Left ventricle myocardium inferior (tissue), 1 donor: ENCODE data around the gene CYP20A1. TPM values are rescaled to one million over a fixed set of nuclear protein-coding genes. Genes with fewer than 3 reads are reported as not detected.
"Not testable (repeated sequence)": the region's sequence is repeated elsewhere in the genome, so short reads cannot be mapped to it uniquely, and the experiment has no call there.

Source experiments
- DNase-seq: peaks from one replicate; pipeline ENCODE4 v3.0.0-alpha.2; 2020
- H3K27ac ChIP-seq: fragments of 200-600 bp; replicated peaks from 2 replicates; pipeline ENCODE4 v1.8.0; 2021
- H3K27me3 ChIP-seq: fragments of 200-600 bp; 2 replicates; pipeline ENCODE4 v1.8.0; 2021; ENCODE audit warnings: low read depth
- H3K36me3 ChIP-seq: fragments of 200-600 bp; 2 replicates; pipeline ENCODE4 v1.8.0; 2021
- H3K4me1 ChIP-seq: fragments of 200-600 bp; 2 replicates; pipeline ENCODE4 v1.8.0; 2021
- H3K4me3 ChIP-seq: fragments of 200-600 bp; 2 replicates; pipeline ENCODE4 v1.8.0; 2021; ENCODE audit warnings: mild to moderate bottlenecking, moderate library complexity
- H3K9me3 ChIP-seq: fragments of 200-600 bp; replicated peaks from 2 replicates; pipeline ENCODE4 v1.8.0; 2021
- CTCF ChIP-seq: fragments of 200-600 bp; IDR thresholded peaks from 2 replicates; pipeline ENCODE4 v1.8.0; 2021; ENCODE audit warnings: antibody characterized with exemption, mild to moderate bottlenecking, borderline replicate concordance
- intact Hi-C: fragments of 100-400 bp; cut with micrococcal nuclease; formaldehyde crosslinking; loops from one replicate; pipeline ENCODE4 v1.11.0; 2022
- total RNA-seq: library from RNA; stranded (reverse); fragmentation: NEBNext Ultra II Directional; extraction: Animal tissue kit (Norgen Biotek cat#: 25700); gene quantifications from one replicate; pipeline ENCODE4 v1.2.1, GENCODE V29; 2021
- donor health status: DM: no; HTN: yes; CAD: no; lungs with severe emphysema.

Gene CYP20A1
- total RNA-seq, 1 donor from 2014 or later: 11.9 TPM

GRCh38 chr2:203330434-203330833 is 91.6 kb downstream of the CYP20A1 start:
- Histone ChIP-seq H3K4me3 (peak overlapping the region; percentile 95), H3K36me3 (peaks cover 12% of the 10 kb centered on the region), H3K27ac (peak overlapping the region; percentile 13), H3K4me1 (peaks cover 52% of the 10 kb centered on the region), H3K9me3 (no peaks in the 10 kb centered on the region), H3K27me3 (no peaks in the 10 kb centered on the region)
- no peak for TF ChIP-seq CTCF
- no peak for DNase-seq
- intact Hi-C loops: no loop called here

GRCh38 chr2:203338322-203338721 is 99.5 kb downstream of the CYP20A1 start:
- H3K9me3 ChIP-seq: no peaks in the 10 kb centered on the region
- intact Hi-C loops: no loop called here
- TF ChIP-seq CTCF: no peak
- peaks cover 56% of the 10 kb centered on the region for H3K4me1 ChIP-seq
- peaks cover 12% of the 10 kb centered on the region for H3K36me3 ChIP-seq
- peak; percentile 22 for DNase-seq
- H3K27ac ChIP-seq: peak overlapping the region; percentile 68
- H3K27me3 ChIP-seq: no peaks in the 10 kb centered on the region
- peak overlapping the region; percentile 13 for H3K4me3 ChIP-seq

- intact Hi-C loops: no loop called here
- Histone ChIP-seq H3K4me1 (peaks cover 51% of the 10 kb centered on the region), H3K27me3 (no peaks in the 10 kb centered on the region), H3K9me3 (no peaks in the 10 kb centered on the region), H3K27ac (peak overlapping the region; percentile 12), H3K4me3 (no peak overlapping the region), H3K36me3 (peaks cover 8% of the 10 kb centered on the region)
- TF ChIP-seq CTCF: no peak
- no peak for DNase-seq
These were observed 102.1 kb downstream of the CYP20A1 start for GRCh38 chr2:203340791-203341487.

GRCh38 chr2:203341741-203342310 is 103.0 kb downstream of the CYP20A1 start:
- peaks cover 57% of the 10 kb centered on the region for H3K4me1 ChIP-seq
- intact Hi-C loops: no loop called here
- H3K27ac ChIP-seq: peak overlapping the region; percentile 12
- no peak for TF ChIP-seq CTCF
- no peak overlapping the region for H3K4me3 ChIP-seq
- no peaks in the 10 kb centered on the region for H3K27me3 ChIP-seq
- DNase-seq: no peak
- H3K36me3 ChIP-seq: peaks cover 8% of the 10 kb centered on the region
- no peaks in the 10 kb centered on the region for H3K9me3 ChIP-seq

GRCh38 chr2:203342374-203342773 is 103.6 kb downstream of the CYP20A1 start:
- H3K4me1 ChIP-seq: peaks cover 57% of the 10 kb centered on the region
- H3K36me3 ChIP-seq, H3K27ac ChIP-seq, H3K9me3 ChIP-seq, DNase-seq, H3K4me3 ChIP-seq, H3K27me3 ChIP-seq, intact Hi-C loops: not testable (repeated sequence)

- intact Hi-C loops: no loop called here
- no peak overlapping the region for H3K27ac ChIP-seq
- H3K4me1 ChIP-seq: peaks cover 47% of the 10 kb centered on the region
- DNase-seq: no peak
- no peak for TF ChIP-seq CTCF
- H3K27me3 ChIP-seq: no peaks in the 10 kb centered on the region
- peaks cover 13% of the 10 kb centered on the region for H3K36me3 ChIP-seq
- no peak overlapping the region for H3K4me3 ChIP-seq
- no peaks in the 10 kb centered on the region for H3K9me3 ChIP-seq
These were observed 105.8 kb downstream of the CYP20A1 start for GRCh38 chr2:203344667-203345066.
